DMS79 (cell line): ENCODE measurements around the gene AGR2.
"Not testable (repeated sequence)": the region's sequence is repeated elsewhere in the genome, so short reads cannot be mapped to it uniquely, and the experiment has no call there.

ENCODE experiments used
- DNase-seq: peaks from one replicate; lab custom pipeline; 2025; lab: John Stamatoyannopoulos, UW

The AGR2 gene

DNA sequence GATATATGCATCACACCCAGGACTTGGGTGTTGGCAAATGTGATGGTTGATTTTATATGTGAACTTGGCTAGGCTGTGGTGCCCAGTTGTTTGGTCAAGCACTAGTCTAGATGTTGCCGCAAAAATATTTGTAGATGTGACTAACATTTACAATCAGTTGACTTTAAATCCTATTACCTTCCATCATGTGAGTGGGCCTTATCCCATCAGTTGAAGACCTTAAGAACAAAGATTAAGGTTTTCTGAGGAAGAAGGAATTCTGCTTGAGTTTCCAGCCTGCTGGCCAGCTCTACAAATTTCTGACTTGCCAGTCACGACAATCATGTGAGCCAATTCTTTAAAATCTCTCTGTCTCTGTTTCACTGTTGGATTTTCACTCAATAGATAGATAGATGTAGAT, 30.9 kb downstream of the AGR2 start:
- no peak for DNase-seq

GRCh38 chr7:16773326-16773725, 31.5 kb downstream of the AGR2 start:
- DNase-seq = no peak

- no peak for DNase-seq
These were observed 34.0 kb downstream of the AGR2 start for GRCh38 chr7:16770657-16771329.

DNA sequence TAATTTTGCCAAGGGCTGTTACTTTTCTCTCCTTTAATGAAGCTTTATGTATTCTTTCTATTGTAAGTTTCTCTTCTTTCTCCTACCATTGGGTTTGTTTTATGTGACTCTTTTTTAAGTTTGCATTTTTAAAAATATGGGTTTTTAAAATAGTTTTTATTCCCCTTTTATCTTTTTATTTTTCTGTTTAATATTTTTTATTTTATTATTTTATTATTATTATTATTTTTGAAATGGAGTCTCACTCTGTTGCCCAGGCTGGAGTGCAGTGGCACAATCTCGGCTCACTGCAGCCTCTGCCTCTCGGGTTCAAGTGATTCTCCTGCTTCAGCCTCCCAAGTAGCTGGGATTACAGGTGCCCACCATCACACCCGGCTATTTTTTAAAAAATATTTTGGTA, 34.8 kb downstream of the AGR2 start:
- DNase-seq = not testable (repeated sequence)

DNA sequence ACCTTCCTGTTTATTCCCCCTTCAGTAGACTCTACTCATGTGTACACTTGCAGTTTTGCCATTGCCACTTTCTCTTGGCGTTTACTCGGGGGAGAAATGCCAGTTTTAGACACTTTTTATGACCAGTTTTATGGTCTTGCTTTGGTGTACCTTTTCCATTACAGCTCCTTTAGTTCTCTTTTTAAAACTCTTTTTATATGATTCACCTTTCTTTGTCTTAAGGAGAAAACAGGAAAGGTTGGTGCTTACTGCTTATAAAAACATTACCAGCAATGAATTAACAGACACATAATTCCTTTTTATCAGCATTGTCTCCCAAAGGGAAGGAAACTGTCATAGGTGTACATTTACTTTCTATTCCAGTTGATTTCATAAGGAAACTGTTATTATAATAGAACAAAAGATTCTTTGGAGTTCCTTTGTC, 39.4 kb downstream of the AGR2 start:
- no peak for DNase-seq

DNA sequence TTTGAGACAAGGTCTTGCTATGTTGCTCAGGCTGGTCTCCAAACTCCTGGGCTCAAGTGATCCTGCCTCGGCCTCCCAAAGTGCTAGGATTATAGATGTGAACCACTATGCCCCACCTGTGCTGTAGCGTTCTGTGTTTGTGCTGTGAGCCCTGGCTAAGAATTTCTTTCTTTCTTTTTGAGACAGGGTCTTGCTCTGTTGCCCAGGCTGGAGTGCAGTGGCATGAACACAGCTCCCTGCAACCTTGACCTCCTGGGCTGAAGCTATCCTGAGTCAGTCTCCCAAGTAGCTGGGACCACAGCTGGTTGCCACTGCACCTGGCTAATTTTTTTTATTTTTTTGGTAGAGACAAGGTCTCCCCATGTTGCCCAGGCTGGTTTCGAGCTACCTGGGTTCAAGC, 39.9 kb downstream of the AGR2 start:
- DNase-seq = no peak

DNA sequence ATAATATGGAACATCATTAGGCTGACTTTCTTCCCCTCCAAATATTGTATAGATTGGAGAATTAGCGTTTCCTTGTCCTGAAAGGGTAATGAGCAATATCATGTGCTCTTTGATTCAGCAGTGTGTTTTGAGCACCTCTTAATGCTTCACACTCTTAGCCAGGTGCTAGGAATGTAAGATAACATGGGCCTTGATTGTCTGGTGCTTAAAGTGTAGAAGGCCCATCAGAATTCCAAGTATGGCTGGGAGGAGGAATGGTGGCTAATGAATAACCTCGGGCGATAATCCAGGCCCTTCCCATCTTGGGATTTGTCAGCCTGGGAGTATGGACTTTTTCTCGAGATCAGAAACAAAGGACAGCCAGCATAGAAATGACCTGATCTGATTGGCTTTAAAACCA, 42.6 kb downstream of the AGR2 start:
- no peak for DNase-seq

- DNase-seq = no peak
These were observed 45.0 kb downstream of the AGR2 start for GRCh38 chr7:16759840-16760239.

GRCh38 chr7:16758631-16759611, 45.9 kb downstream of the AGR2 start:
- no peak for DNase-seq

DNA sequence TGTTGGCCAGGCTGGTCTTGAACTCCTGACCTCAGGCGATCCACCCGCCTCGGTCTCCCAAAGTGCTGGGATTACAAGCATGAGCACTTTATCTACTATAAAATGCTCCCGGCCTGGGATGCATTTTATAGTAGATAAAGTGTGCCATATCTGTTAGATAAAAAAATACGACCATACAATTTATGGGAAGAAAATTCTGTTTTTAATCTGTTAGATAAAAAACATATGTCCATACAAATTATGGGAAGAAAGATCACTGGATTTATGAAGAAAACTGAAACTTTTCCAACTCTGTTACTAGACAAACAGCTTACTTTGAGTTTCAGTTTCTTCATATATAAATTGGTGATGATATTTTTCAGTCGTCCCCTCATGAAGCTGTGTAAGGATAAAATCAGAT, 46.8 kb downstream of the AGR2 start:
- no peak for DNase-seq

DNA sequence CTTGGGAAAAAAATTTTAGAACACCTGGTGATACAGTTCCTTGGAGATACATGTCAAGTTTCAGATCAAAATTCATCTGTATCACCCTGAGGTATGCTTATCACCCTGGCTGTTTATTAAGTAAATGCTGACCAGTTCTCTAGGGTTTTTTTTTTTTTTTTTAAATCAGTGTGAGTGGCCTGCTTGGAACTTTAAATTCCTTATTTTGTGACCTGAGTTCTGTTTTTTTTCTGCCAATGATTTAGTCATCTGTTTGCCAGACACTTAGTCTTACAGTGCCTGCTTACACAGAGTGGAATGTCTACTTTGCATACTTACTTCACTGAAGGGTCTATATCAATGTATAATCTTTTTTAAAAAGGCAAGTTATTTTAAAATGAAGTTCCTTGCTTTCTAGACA, 49.4 kb downstream of the AGR2 start:
- no peak for DNase-seq

DNA sequence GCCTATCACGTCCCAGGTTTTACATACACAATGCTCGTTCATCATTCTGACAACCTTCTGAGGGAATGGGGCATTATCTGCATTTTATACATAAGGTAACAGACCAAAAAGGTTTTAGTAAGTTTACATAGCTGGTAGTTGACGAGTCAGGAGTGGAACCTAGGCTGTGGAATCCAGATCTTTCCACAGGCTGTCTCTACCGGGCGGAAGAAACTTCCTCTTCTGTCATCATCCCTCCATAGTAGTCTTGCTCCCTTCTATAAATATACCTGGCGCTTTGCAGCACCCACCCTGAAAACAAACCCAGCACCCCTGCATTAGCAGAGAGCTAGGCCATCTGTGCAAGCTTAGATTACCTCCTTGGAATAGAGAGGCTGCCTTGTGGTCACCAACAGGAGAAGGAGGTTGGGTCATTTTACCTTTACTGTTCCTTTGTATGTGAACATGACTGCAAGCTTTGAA, 49.9 kb downstream of the AGR2 start:
- DNase-seq = peak; percentile 16

GRCh38 chr7:16753932-16754855, 50.6 kb downstream of the AGR2 start:
- DNase-seq = peak; percentile 45

- peak; percentile 98 for DNase-seq
These were observed 51.5 kb downstream of the AGR2 start, which contains the start of gene TSPAN13 for GRCh38 chr7:16753102-16753931. Gene TSPAN13 (plus strand): TSS chr7:16753755. CDS start chr7:16753968, 213 bp downstream.

DNA sequence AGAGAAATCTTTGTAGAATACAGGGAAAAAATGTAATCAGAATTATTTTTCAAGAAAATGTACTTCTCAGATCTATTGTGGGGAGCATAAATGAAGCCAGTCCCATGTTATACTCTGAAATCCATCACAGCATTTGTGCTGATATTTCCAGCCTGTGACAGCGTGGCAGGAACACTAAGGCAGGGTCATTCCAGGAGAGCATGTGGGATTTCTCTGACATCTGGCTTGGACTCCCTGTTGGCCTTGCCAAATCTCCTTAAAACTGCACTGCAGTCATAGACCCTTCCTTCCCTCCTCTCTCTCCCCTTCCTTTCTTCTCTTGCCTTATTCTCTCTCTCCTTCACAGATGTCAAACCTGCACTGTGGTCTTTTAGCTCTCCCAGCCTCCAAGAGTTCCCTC, 57.7 kb downstream of the AGR2 start:
- DNase-seq = no peak

- no peak for DNase-seq
These were observed 59.2 kb downstream of the AGR2 start for GRCh38 chr7:16745645-16746044.

GRCh38 chr7:16744518-16745250, 60.1 kb downstream of the AGR2 start:
- no peak for DNase-seq

DNA sequence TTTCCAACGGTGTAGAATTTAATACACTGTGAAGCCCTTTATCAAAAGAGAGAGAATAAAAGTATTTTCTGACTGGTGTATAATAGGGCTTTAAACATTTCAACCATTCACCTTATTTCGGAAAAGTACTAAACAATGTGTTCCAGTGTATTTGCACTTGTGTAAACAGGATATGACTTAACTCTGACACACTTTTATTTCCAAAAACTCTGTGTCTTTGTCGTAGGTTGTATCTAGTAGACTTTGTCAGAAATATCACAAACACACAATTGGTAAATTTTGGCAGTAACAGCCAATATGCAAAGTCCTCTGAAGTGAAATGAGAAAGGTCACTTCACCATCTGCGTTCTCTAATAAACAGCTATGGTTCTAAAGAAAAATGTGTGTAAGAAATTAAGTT, 61.6 kb downstream of the AGR2 start:
- no peak for DNase-seq

DNA sequence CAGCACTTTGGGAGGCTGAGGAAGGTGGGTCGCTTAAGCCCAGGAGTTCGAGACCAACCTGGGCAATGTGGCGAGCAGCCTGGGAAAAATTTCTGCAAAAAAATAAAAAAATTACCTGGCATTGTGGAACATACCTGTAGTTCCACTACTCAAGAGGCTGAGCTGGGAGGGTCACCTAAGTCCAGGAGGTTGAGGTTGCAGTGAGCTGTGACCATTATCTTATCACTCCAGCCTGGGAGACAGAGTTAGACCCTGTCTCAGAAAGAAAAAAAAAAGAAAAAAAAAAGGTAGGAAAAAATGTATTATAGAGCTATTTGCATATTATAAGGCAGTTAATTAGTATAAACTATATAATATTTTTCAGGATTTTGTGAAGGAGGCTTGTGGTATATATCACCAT, 62.3 kb downstream of the AGR2 start:
- DNase-seq = no peak
